ENCODE results near the gene CCDC172.

GRCh38 chr10:116427671-116428070 is 103.4 kb downstream of the CCDC172 start, which contains the start of gene PNLIPRP3:
- TF ChIP-seq CTCF (IDR thresholded peaks at IDR 0.05), result no peak
- no peak for TF ChIP-seq POLR2A (IDR thresholded peaks at IDR 0.05)
- TF ChIP-seq EP300 (IDR thresholded peaks at IDR 0.05), result no peak

All from tibial nerve (tissue), 4 donors.